GM23338 (cell line): ENCODE measurements around the gene CSTB. TPM values are rescaled to one million over a fixed set of nuclear protein-coding genes. Genes with fewer than 3 reads are reported as not detected.

ENCODE experiments used
- ATAC-seq: fragments of 200-7000 bp; cut with Tn5 transposase; 3 replicates; pipeline ENCODE4 v1.9.1; 2020
- DNase-seq: peaks from one replicate; pipeline ENCODE4 v3.0.0-alpha.2; 2015; ENCODE audit warnings: low spot score
- H2AFZ ChIP-seq: fragments of 200-600 bp; sonication (generic); 2 replicates; pipeline ENCODE4 v1.8.0; 2016; ENCODE audit warnings: antibody characterized with exemption, mild to moderate bottlenecking, moderate library complexity
- H3F3A ChIP-seq: fragments of 200-600 bp; sonication (generic); replicated peaks from 2 replicates; pipeline ENCODE4 v1.8.0; 2017; ENCODE audit warnings: antibody characterized with exemption, mixed run types, low read depth
- H3K27ac ChIP-seq: fragments of 200-600 bp; sonication (generic); 2 replicates; pipeline ENCODE4 v1.6.1; 2016; ENCODE audit warnings: low read depth
- H3K27me3 ChIP-seq: fragments of 200-600 bp; sonication (generic); 2 replicates; pipeline ENCODE4 v1.8.0; 2016; ENCODE audit warnings: mild to moderate bottlenecking, mixed run types, moderate library complexity; ENCODE audit not compliant: insufficient read depth
- H3K36me3 ChIP-seq: fragments of 200-600 bp; sonication (generic); 2 replicates; pipeline ENCODE4 v1.8.0; 2016; ENCODE audit warnings: mild to moderate bottlenecking; ENCODE audit not compliant: insufficient read depth
- H3K4me1 ChIP-seq: fragments of 200-600 bp; sonication (generic); 2 replicates; pipeline ENCODE4 v1.8.0; 2016; ENCODE audit warnings: mild to moderate bottlenecking, moderate library complexity; ENCODE audit not compliant: insufficient read depth
- H3K4me2 ChIP-seq: fragments of 200-600 bp; sonication (generic); 2 replicates; pipeline ENCODE4 v1.7.1; 2017; ENCODE audit warnings: mixed run types
- H3K4me3 ChIP-seq: fragments of 200-600 bp; sonication (generic); 2 replicates; pipeline ENCODE4 v1.6.1; 2016; ENCODE audit warnings: mixed run types
- H3K79me2 ChIP-seq: fragments of 200-600 bp; sonication (generic); replicated peaks from 2 replicates; pipeline ENCODE4 v1.8.0; 2017; ENCODE audit warnings: mild to moderate bottlenecking; ENCODE audit not compliant: insufficient read depth
- H3K9me2 ChIP-seq: fragments of 200-600 bp; sonication (generic); 2 replicates; pipeline ENCODE4 v1.8.0; 2017; ENCODE audit not compliant: insufficient read depth
- H4K20me1 ChIP-seq: fragments of 200-600 bp; sonication (generic); replicated peaks from 2 replicates; pipeline ENCODE4 v1.8.0; 2017; ENCODE audit warnings: mild to moderate bottlenecking; ENCODE audit not compliant: insufficient read depth
- H3K27ac Mint-ChIP-seq: 2 replicates; pipeline ENCODE4 v1.8.0; 2020; ENCODE audit warnings: inconsistent platforms, mild to moderate bottlenecking, moderate library complexity, mixed read lengths
- H3K27me3 Mint-ChIP-seq: 3 replicates; pipeline ENCODE4 v1.8.0; 2022; ENCODE audit warnings: low read depth, mild to moderate bottlenecking, moderate library complexity, mixed read lengths, inconsistent platforms; ENCODE audit not compliant: insufficient read depth, poor library complexity
- H3K36me3 Mint-ChIP-seq: 3 replicates; pipeline ENCODE4 v1.8.0; 2021; ENCODE audit warnings: low read depth, mild to moderate bottlenecking, inconsistent platforms, moderate library complexity, mixed read lengths
- H3K4me1 Mint-ChIP-seq: 3 replicates; pipeline ENCODE4 v1.8.0; 2020; ENCODE audit warnings: mild to moderate bottlenecking, inconsistent platforms, mixed read lengths
- H3K4me3 Mint-ChIP-seq: 3 replicates; pipeline ENCODE4 v1.8.0; 2021; ENCODE audit warnings: moderate library complexity, mild to moderate bottlenecking, inconsistent platforms, mixed read lengths
- H3K9me3 Mint-ChIP-seq: 3 replicates; pipeline ENCODE4 v1.8.0; 2020; ENCODE audit warnings: moderate library complexity, mild to moderate bottlenecking, inconsistent platforms, mixed read lengths
- CREB1 ChIP-seq: fragments of 250-450 bp; sonication (Bioruptor Pico); IDR thresholded peaks from 2 replicates; pipeline ENCODE4 v1.5.0; 2020; ENCODE audit warnings: low read depth, mild to moderate bottlenecking, moderate library complexity
- CTCF ChIP-seq, 2 experiments: fragments of 200-600 bp in 1 of 2; sonication (generic) in 1 of 2; conservative IDR thresholded peaks; 2 replicates each; pipeline versions ENCODE4 v1.5.1 to v1.6.1; 2016 to 2017; ENCODE audit warnings: antibody characterized with exemption in 2 of 2, low read depth in 2 of 2, mild to moderate bottlenecking in 2 of 2, moderate library complexity in 1 of 2
- EZH2 ChIP-seq: fragments of 200-600 bp; sonication (generic); IDR thresholded peaks from one replicate; pipeline ENCODE4 v1.8.0; 2017; ENCODE audit warnings: antibody characterized with exemption, mild to moderate bottlenecking, low read depth; ENCODE audit not compliant: unreplicated experiment
- EZH2phosphoT487 ChIP-seq: fragments of 200-600 bp; sonication (generic); IDR thresholded peaks from one replicate; pipeline ENCODE4 v1.8.1; 2018; ENCODE audit warnings: antibody characterized with exemption; ENCODE audit not compliant: unreplicated experiment
- JUNB ChIP-seq: IDR thresholded peaks from one replicate; pipeline ENCODE4 v1.6.1; 2016; ENCODE audit warnings: antibody characterized with exemption; ENCODE audit not compliant: unreplicated experiment
- NANOG ChIP-seq: IDR thresholded peaks from 2 replicates; pipeline ENCODE4 v1.6.1; 2016; ENCODE audit warnings: antibody characterized with exemption, borderline replicate concordance
- POLR2AphosphoS5 ChIP-seq: IDR thresholded peaks from 2 replicates; pipeline ENCODE4 v1.6.1; 2016; ENCODE audit warnings: antibody characterized with exemption, low read depth
- REST ChIP-seq: IDR thresholded peaks from one replicate; pipeline ENCODE4 v1.6.1; 2018; ENCODE audit warnings: antibody characterized with exemption; ENCODE audit not compliant: unreplicated experiment
- STAT1 ChIP-seq: IDR thresholded peaks from one replicate; pipeline ENCODE4 v1.6.1; 2016; ENCODE audit warnings: antibody characterized with exemption; ENCODE audit not compliant: unreplicated experiment
- ZNF331 ChIP-seq: fragments of 250-450 bp; sonication (Bioruptor Pico); IDR thresholded peaks from 2 replicates; pipeline ENCODE4 v1.5.0; 2020; ENCODE audit warnings: low read depth, mild to moderate bottlenecking, moderate library complexity
- polyA plus RNA-seq: library from polyadenylated mRNA; unstranded; fragments of >200 nt; fragmentation: Nextera tagmentation; extraction: Ambion mirVana; gene quantifications from 2 replicates; pipeline ENCODE4 v1.2.1, GENCODE V29; 2016
- total RNA-seq: library from RNA; depleted of rRNA; stranded (reverse); fragments of >200 nt; shearing (Covaris generic); gene quantifications from 2 replicates; pipeline ENCODE4 v1.2.3, GENCODE V29; 2014
- TF ChIP-seq, protein P1 (sequence below): IDR thresholded peaks from 2 replicates; pipeline ENCODE4 v1.6.1; 2016; ENCODE audit warnings: antibody characterized with exemption

The CSTB gene
- total and polyA plus RNA-seq, 2 experiments from 2014 or later = 10.0 to 142 TPM

DNA sequence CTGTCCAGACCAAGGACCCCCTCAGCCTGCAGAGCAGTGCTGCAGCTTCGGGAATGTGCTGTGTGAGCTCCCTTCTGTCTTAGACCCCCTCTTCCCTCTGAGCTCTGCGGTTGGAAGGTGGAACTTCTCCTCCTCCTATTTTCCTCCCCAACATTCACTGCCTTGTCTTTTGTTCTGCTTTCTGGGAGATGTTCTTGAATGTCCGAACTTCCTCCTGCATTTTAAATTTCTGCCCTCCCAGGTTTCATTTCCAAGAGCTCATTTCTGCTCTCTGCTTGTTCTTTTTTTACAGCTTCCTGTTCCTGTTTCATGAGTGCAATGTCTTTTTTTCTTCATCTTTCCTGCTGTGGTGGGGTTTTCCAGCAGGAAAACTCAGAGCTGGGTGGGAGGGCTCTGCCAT is 42.6 kb upstream of the CSTB start (continued):
- TF ChIP-seq, protein P1, sequence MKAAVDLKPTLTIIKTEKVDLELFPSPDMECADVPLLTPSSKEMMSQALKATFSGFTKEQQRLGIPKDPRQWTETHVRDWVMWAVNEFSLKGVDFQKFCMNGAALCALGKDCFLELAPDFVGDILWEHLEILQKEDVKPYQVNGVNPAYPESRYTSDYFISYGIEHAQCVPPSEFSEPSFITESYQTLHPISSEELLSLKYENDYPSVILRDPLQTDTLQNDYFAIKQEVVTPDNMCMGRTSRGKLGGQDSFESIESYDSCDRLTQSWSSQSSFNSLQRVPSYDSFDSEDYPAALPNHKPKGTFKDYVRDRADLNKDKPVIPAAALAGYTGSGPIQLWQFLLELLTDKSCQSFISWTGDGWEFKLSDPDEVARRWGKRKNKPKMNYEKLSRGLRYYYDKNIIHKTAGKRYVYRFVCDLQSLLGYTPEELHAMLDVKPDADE = no peak
- TF ChIP-seq EZH2phosphoT487 (no peak), CTCF (conservative IDR thresholded peaks at IDR 0.05; ENCODE audit: low read depth in 2 of 2) (no peak)

GRCh38 chr21:43817157-43818086 is 41.3 kb upstream of the CSTB start:
- H4K20me1 ChIP-seq = no peaks in the 10 kb centered on the region
- peaks cover 26% of the 10 kb centered on the region for H3K9me3 Mint-ChIP-seq
- no peak overlapping the region for H3K4me2 ChIP-seq
- H3K9me2 ChIP-seq = no peaks in the 10 kb centered on the region
- DNase-seq = no peak
- no peak overlapping the region for H3K4me3 Mint-ChIP-seq
- no peaks in the 10 kb centered on the region for H3K36me3 ChIP-seq
- H2AFZ ChIP-seq = no peak overlapping the region
- ATAC-seq = no peak
- H3K4me1 ChIP-seq = peaks cover 7% of the 10 kb centered on the region
- H3K27me3 ChIP-seq = no peaks in the 10 kb centered on the region
- H3K27me3 Mint-ChIP-seq = peaks cover 31% of the 10 kb centered on the region
- no peak overlapping the region for H3K27ac ChIP-seq
- H3K4me3 ChIP-seq = no peak overlapping the region
- H3K79me2 ChIP-seq = no peaks in the 10 kb centered on the region
- no peak overlapping the region for H3K27ac Mint-ChIP-seq
- peaks cover 17% of the 10 kb centered on the region for H3K36me3 Mint-ChIP-seq
- H3K4me1 Mint-ChIP-seq = peaks cover 16% of the 10 kb centered on the region
- H3F3A ChIP-seq = peaks cover 6% of the 10 kb centered on the region; the same call in 1 of the 2 replicates
- TF ChIP-seq CREB1 (CRISPR knock-in tag) = no peak
- TF ChIP-seq ZNF331 (CRISPR knock-in tag) = no peak
- TF ChIP-seq EZH2 = no peak
- no peak for TF ChIP-seq STAT1
- no peak for TF ChIP-seq POLR2AphosphoS5
- no peak for TF ChIP-seq REST
- TF ChIP-seq JUNB = no peak
- no peak for TF ChIP-seq NANOG
- no peak for TF ChIP-seq CTCF (conservative IDR thresholded peaks at IDR 0.05; ENCODE audit: low read depth in 2 of 2)
- TF ChIP-seq, protein P1 = no peak
